Activated T-helper 2 cell treated with anti-CD3 and anti-CD28 coated beads, Interferon-gamma antibody, Interleukin-2, Interleukin-4, amounts not matched to agents 10 μg/mL and 5 μg/mL and 100 μg/mL, durations not matched to agents 14 hours and 24 hours and 36 hours (primary cell): ENCODE results near the gene CFAP92. TPM values are rescaled to one million over a fixed set of nuclear protein-coding genes. Genes with fewer than 3 reads are reported as not detected.

Source experiments
- DNase-seq: peaks from one replicate; pipeline ENCODE4 v3.0.0; 2021; ENCODE audit warnings: low spot score
- H3K27ac Mint-ChIP-seq: one replicate; pipeline ENCODE4 v1.8.0; 2021; ENCODE audit warnings: mixed read lengths
- H3K27me3 Mint-ChIP-seq: one replicate; pipeline ENCODE4 v1.8.0; 2021; ENCODE audit warnings: low read depth, mixed read lengths
- H3K36me3 Mint-ChIP-seq: one replicate; pipeline ENCODE4 v1.8.0; 2021; ENCODE audit warnings: low read depth, mixed read lengths
- H3K4me1 Mint-ChIP-seq: one replicate; pipeline ENCODE4 v1.8.0; 2021; ENCODE audit warnings: low read depth, mixed read lengths
- H3K4me3 Mint-ChIP-seq: one replicate; pipeline ENCODE4 v1.8.0; 2021; ENCODE audit warnings: low read depth, mild to moderate bottlenecking, moderate library complexity, mixed read lengths
- H3K9me3 Mint-ChIP-seq: one replicate; pipeline ENCODE4 v1.8.0; 2021; ENCODE audit warnings: mixed read lengths
- intact Hi-C: fragments of 100-400 bp; cut with micrococcal nuclease; formaldehyde crosslinking; loops from one replicate; pipeline ENCODE4 v1.15.1; 2023
- total RNA-seq: library from RNA; stranded (reverse); gene quantifications from 2 replicates; pipeline ENCODE4 v1.2.3, GENCODE V29; 2022

The CFAP92 gene
- total RNA-seq, 1 donor from 2014 or later, result not detected

DNA sequence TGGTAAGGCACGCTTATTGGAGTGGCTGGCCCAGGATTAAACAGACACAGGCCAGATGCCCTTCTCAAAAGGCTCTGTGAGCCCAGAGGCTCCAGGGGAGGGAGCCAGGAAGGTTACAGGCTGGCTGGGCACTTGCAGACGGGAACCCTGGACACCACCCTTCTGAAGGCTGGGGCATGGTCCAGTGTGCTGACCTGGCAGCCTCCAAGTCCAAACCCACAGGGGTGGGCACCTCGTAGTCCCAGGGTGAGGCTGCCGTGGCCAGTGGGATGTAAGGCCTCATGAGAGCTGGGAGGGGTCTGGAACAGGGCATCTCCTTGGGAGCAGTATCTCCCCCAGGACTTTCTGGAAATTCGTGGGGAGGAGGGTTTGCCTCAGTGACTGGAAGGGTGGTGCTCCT lies 26.8 kb upstream of the CFAP92 start:
- intact Hi-C loops, result no loop called here
- no peak overlapping the region for H3K4me3 Mint-ChIP-seq
- H3K4me1 Mint-ChIP-seq, result peaks cover 17% of the 10 kb centered on the region
- no peaks in the 10 kb centered on the region for H3K36me3 Mint-ChIP-seq
- DNase-seq, result no peak
- H3K27me3 Mint-ChIP-seq, result no peaks in the 10 kb centered on the region
- no peak overlapping the region for H3K27ac Mint-ChIP-seq
- H3K9me3 Mint-ChIP-seq, result no peaks in the 10 kb centered on the region

DNA sequence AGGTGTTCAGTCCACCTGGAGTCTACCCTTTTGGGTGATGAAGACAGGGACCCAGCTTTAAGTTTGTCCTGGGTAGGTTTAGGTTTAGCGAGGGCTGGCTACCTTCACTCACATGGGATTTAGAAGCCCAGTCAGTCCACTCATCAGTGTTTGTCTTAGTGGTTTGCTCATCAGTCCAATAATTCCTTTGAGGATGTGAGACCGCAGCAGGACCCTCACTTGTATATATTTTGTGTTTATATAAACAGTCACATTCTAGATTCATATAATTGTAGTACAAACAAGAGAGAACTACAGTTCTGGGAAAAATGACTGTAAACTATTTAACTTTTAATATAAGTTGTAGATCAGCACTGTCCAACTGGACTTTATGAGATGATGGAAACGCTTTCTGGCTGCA lies 25.4 kb upstream of the CFAP92 start:
- Mint-ChIP-seq H3K9me3 (no peaks in the 10 kb centered on the region), H3K4me3 (no peak overlapping the region), H3K27me3 (no peaks in the 10 kb centered on the region), H3K4me1 (peaks cover 26% of the 10 kb centered on the region), H3K36me3 (no peaks in the 10 kb centered on the region), H3K27ac (no peak overlapping the region)
- no peak for DNase-seq
- intact Hi-C loops, result no loop called here

DNA sequence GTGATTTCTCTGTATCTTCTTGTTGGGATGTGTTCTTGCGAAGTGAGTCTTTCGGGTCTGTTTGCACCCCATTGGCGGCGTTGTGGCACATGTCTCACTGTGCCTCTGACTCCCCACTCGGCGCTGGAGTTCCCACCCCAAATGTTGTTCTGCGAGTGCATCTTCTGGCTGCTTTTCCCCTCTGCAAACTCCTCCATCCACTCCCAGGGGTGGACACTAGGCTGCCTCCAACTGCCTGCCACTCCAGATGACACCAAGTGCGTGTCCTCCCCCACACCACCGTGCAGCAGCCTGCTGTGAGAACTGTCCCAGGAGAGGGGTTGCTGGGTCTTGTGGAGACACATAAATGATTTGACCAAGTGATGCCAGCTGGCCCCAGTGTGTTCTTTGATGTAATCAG lies 24.9 kb upstream of the CFAP92 start:
- H3K9me3 Mint-ChIP-seq, result no peaks in the 10 kb centered on the region
- H3K4me1 Mint-ChIP-seq, result peaks cover 26% of the 10 kb centered on the region
- H3K27me3 Mint-ChIP-seq, result no peaks in the 10 kb centered on the region
- intact Hi-C loops, result no loop called here
- no peak for DNase-seq
- no peak overlapping the region for H3K27ac Mint-ChIP-seq
- H3K4me3 Mint-ChIP-seq, result no peak overlapping the region
- no peaks in the 10 kb centered on the region for H3K36me3 Mint-ChIP-seq

DNA sequence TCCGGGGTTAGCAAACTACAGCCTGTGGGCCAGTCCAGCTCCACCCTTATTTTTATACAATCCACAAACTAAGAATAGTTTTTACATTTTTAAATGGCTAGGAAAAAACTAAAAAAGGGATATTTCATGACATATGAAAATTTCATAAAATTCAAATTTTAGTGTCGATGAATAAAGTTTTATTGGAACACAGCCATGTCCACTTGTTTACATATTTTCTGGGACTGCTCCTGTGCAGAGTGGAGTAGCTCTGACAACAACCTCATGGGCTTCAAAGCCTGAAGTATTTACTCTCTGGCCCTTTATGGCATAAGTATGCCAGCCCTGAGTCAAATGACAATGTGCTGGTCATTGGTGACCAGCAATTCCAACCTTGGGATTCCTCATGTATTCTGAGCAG lies 24.4 kb upstream of the CFAP92 start:
- intact Hi-C loops, result no loop called here
- Mint-ChIP-seq H3K9me3 (no peaks in the 10 kb centered on the region), H3K4me3 (no peak overlapping the region), H3K27ac (no peak overlapping the region), H3K27me3 (no peaks in the 10 kb centered on the region), H3K36me3 (no peaks in the 10 kb centered on the region), H3K4me1 (peaks cover 26% of the 10 kb centered on the region)
- no peak for DNase-seq

DNA sequence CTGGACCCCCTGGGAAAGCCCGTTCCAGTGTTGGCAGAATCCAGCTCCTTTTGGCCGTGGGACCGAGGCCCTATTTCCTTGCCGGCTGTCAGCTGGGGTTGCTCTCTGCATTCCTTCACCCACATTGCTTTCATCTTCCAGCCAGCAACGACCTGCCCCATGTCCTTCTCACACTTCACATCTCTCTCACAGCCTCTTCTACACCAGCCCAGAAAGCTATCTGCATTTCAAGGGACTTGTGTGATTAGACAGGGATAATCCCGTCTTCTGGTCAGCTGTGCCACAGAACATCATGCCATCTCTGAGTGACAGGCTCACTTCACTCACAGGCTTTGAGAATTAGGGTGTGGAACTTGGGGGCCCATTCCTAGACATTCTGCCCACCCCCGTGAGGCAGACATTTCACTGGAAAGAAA lies 23.6 kb upstream of the CFAP92 start:
- no peak for DNase-seq
- Mint-ChIP-seq H3K4me3 (no peak overlapping the region), H3K36me3 (no peaks in the 10 kb centered on the region), H3K9me3 (no peaks in the 10 kb centered on the region), H3K27me3 (no peaks in the 10 kb centered on the region), H3K27ac (peak overlapping the region; percentile 57), H3K4me1 (peaks cover 26% of the 10 kb centered on the region)
- intact Hi-C loops, result no loop called here

DNA sequence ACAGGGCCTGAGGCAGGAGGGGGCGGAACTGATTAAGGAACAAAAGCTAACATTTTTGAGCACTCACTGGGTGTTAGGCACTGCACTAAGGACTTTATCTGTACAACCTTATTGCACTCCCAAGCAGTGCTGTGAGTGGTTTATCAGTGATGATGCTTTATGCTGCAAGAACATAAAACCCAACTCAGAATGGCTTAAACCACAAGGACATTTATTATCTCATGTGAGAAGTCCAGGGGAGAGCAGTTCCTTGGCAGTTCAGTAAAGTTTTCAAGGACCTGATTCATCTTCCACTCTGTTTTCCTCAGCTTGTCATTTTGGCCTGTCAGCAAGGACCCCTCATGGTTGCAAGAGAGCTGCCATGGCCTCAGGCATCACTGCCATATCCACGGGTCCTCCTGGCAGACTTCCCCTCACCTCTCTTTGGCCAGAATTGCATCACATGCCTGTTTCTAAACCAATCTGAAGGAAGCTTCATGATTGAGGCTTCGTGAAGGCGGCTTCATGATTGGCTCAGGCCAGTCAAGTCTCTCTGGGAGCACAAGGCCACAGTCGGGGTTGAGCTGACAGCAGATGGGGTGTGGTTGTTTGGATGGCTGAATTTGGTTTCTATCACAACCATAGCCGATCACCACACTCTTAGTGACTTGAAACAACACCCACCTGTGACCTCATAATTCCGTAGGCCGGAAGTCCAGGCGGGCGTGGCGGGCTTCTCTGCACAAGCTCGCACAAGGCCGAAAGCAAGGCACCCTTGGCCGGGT lies 23.0 kb upstream of the CFAP92 start:
- Mint-ChIP-seq H3K27ac (peak overlapping the region; percentile 95), H3K9me3 (no peaks in the 10 kb centered on the region), H3K4me3 (no peak overlapping the region), H3K4me1 (peaks cover 26% of the 10 kb centered on the region), H3K36me3 (no peaks in the 10 kb centered on the region), H3K27me3 (no peaks in the 10 kb centered on the region)
- intact Hi-C loops, result loop anchor here (1.0 kb wide), 1 partner anchor 10 kb away; no protein-coding TSS in a partner anchor
- DNase-seq, result no peak

DNA sequence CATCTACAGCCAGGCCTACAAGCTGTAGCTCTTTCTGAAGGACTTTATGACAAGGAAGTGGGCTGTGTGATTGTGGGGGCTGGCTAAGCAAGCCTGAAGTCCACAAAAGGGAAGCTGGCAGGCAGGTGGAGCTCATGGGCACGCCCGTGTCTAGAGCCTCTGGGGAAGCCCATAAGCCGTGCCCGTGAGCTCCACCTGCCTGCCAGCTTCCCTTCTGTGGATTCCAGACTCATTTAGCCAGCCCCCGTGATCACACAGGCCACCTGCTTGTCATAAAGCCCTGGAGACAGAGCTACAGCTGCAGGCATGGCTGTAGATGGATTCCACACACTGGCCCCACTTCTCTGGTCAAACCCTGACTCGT lies 22.5 kb upstream of the CFAP92 start:
- peak overlapping the region; percentile 34 for H3K4me3 Mint-ChIP-seq
- H3K27ac Mint-ChIP-seq, result peak overlapping the region; percentile 95
- DNase-seq, result no peak
- no peaks in the 10 kb centered on the region for H3K36me3 Mint-ChIP-seq
- H3K9me3 Mint-ChIP-seq, result no peaks in the 10 kb centered on the region
- intact Hi-C loops, result loop anchor here (1.0 kb wide), 1 partner anchor 11 kb away; no protein-coding TSS in a partner anchor
- H3K4me1 Mint-ChIP-seq, result peaks cover 26% of the 10 kb centered on the region
- H3K27me3 Mint-ChIP-seq, result no peaks in the 10 kb centered on the region

DNA sequence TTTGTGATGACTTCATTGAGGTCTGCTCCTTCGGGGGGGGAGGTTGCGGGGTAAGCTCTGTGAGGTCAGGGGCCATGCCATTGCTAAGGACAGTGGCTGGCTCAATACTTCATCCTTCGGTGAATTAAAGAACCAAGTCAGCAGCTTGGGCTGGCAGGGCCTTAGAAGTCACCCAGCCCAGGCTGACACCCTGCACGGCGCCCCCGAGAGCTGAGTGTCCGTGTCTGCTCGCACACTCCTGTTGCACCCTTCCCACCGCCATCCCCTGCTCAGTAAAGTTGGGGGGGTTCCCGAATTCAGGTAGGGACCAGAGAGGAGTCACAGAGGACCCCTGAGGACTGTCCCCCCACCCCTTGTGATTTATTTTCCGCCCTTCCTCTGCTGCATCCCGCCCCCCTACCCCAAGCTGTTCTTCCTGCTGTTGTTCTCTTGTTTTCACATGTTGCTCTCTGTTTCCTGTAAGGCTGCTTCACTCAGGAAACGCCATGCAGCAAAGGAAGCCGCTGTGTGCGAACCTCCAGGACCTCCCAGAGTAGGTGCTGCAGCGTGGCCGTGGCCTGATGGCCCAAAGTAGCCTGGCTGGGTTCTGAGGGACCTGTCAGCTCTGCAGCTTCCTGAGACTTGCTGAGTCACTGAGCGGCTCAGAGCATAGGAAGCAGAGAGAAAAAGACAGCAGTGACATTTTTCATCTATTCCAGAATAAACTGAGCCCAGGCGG lies 21.7 kb upstream of the CFAP92 start:
- Mint-ChIP-seq H3K9me3 (no peaks in the 10 kb centered on the region), H3K4me3 (peak overlapping the region; percentile 34), H3K36me3 (no peaks in the 10 kb centered on the region), H3K27ac (peak overlapping the region; percentile 95), H3K27me3 (no peaks in the 10 kb centered on the region), H3K4me1 (peaks cover 26% of the 10 kb centered on the region)
- peak; percentile 33 for DNase-seq
- intact Hi-C loops, result loop anchor here (1.0 kb wide), 1 partner anchor 12 kb away; no protein-coding TSS in a partner anchor

DNA sequence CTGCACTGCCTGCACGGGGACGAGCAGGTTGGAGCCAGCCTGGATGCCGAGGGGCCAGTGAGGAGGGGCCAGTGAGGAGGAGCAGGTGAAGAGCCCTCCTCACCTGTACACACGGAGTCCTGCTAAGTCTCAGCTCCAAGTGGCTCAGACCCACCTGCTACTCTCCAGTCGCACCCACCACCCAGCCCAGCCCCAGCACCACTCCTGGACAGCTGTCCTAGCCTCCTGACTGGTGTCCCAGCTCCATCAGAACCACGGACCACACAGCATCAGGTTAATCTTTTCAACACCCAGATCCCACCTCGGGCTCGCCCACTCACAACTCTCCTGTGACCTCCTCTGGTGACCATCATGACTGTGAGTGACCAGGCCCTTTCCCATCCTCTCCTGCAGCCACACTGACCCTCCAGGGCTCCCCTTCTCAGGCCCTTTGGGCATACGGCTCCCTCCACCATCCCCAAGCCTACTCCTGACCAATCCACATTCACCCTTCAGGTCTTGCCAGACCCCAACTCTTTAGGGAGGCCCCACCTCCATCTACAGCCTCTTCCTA lies 21.0 kb upstream of the CFAP92 start:
- no peak for DNase-seq
- no peaks in the 10 kb centered on the region for H3K9me3 Mint-ChIP-seq
- H3K4me3 Mint-ChIP-seq, result no peak overlapping the region
- no peaks in the 10 kb centered on the region for H3K36me3 Mint-ChIP-seq
- H3K27me3 Mint-ChIP-seq, result no peaks in the 10 kb centered on the region
- intact Hi-C loops, result no loop called here
- peaks cover 26% of the 10 kb centered on the region for H3K4me1 Mint-ChIP-seq
- H3K27ac Mint-ChIP-seq, result peak overlapping the region; percentile 95

DNA sequence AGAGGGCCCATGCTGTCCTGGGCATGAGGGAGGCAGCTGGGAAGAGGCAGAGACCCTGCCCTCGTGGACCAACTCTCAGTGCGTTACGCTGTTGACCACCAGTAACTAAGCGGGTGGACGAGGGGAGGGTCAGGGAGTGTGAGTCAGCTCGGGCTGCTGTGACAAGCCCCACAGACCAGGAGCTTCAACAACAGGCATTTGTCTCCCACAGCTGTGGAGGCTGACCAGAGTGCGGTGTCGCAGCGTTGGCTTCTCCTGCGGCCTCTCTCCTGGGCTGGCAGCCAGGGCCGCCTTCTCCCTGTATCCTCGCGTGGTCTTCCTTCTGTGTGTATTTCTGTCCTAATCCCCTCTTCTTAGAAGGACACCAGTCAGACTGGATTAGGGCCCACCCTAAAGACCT lies 20.3 kb upstream of the CFAP92 start:
- Mint-ChIP-seq H3K36me3 (no peaks in the 10 kb centered on the region), H3K9me3 (no peaks in the 10 kb centered on the region), H3K4me3 (no peak overlapping the region), H3K4me1 (peaks cover 26% of the 10 kb centered on the region), H3K27me3 (no peaks in the 10 kb centered on the region), H3K27ac (no peak overlapping the region)
- intact Hi-C loops, result no loop called here
- DNase-seq, result no peak

DNA sequence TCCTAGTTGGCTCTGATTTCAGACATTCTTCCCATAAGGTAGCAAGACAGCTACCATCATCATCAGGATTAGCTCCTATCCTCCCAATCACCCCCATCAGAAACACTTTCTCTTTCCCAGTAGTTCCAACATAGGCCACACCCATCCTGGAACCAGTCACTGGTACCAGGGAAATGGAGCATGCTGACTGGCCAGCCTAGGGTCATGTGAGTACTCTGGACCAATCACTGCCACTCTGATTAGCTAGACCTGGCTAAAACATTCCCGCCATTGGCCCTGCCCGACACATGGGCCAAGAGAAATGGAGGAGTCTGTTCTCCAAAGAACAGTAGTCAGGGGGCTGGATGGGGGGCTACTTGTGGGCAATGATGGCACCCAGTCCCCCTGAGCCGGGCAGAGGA lies 19.6 kb upstream of the CFAP92 start:
- Mint-ChIP-seq H3K4me3 (no peak overlapping the region), H3K27me3 (no peaks in the 10 kb centered on the region), H3K9me3 (no peaks in the 10 kb centered on the region), H3K36me3 (no peaks in the 10 kb centered on the region), H3K27ac (no peak overlapping the region), H3K4me1 (peaks cover 26% of the 10 kb centered on the region)
- intact Hi-C loops, result no loop called here
- DNase-seq, result no peak

DNA sequence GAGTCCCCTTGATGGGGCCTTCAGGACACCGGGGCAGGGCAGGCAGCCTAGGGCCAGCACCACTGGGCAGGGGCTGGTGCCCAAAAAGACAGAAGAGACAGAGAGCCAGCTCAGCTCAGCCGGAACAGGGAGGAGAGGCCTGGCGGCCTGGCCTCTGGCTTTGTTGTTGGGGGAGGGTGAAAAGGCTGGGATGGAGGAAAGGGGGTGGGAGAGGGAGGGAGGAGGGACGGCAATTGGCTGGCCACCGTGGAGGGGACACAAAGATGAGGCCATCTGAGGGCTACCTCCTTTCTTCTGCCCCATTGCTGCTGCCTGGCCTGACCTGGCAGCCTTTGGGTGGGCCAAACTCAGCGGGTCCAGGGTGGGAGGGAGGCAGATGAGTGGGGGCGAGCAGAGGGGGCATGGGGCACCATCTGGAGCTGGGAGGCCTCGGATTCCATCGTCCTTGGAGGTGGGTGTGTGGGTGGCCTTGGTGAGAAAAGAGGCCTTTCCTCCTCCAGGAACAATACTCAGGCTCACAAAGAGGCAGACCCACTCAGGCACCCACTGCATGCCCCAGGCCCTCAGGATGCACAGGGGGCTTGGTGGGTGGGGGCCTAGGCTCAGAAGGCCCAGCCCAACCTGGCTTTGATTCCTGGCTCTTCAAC lies 16.6 kb upstream of the CFAP92 start:
- Mint-ChIP-seq H3K27me3 (peaks cover 11% of the 10 kb centered on the region), H3K9me3 (no peaks in the 10 kb centered on the region), H3K4me3 (no peak overlapping the region), H3K27ac (no peak overlapping the region), H3K36me3 (no peaks in the 10 kb centered on the region), H3K4me1 (peaks cover 18% of the 10 kb centered on the region)
- DNase-seq, result no peak
- intact Hi-C loops, result no loop called here

DNA sequence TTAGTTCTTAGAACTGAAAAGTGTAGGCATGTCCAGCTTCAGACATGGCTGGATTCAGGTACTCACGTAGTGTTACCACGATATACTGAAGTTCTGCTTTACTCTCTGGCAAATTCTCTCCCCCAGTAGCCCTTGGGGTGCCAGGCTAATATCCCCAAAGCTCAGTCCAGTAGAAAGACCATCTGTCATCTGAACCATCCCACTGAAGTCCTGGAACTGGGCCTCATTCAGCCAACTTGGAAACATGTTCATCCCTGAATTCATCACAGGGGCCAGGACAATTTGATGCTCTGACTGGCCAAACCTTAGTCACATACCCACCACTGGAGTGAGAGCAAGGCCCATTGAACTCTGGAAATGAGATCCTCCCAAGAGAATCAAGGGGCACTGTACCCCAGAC lies 15.4 kb upstream of the CFAP92 start:
- peaks cover 15% of the 10 kb centered on the region for H3K4me1 Mint-ChIP-seq
- DNase-seq, result no peak
- no peaks in the 10 kb centered on the region for H3K36me3 Mint-ChIP-seq
- H3K9me3 Mint-ChIP-seq, result no peaks in the 10 kb centered on the region
- intact Hi-C loops, result no loop called here
- H3K27ac Mint-ChIP-seq, result no peak overlapping the region
- H3K27me3 Mint-ChIP-seq, result peaks cover 19% of the 10 kb centered on the region
- H3K4me3 Mint-ChIP-seq, result no peak overlapping the region
